Stomach (tissue), 9 donors: ENCODE data around the gene ATG13. TPM values are rescaled to one million over a fixed set of nuclear protein-coding genes. Genes with fewer than 3 reads are reported as not detected.
A peak's percentile ranks its signal among the peaks of the same experiment; 100 is the strongest.
"Not testable (repeated sequence)": the region's sequence is repeated elsewhere in the genome, so short reads cannot be mapped to it uniquely, and the experiment has no call there.

Source experiments
- DNase-seq, 2 donors: peaks; one replicate each; pipeline versions ENCODE4 v3.0.0 to v3.0.0-alpha.2; 2013 to 2019
- H3K27ac ChIP-seq, 5 donors: fragments of 200-600 bp in 4 of 5; sonication (generic) in 4 of 5; one replicate each; pipeline ENCODE4 v1.5.1; 2013 to 2019; ENCODE audit warnings: mild to moderate bottlenecking in 1 of 5, moderate library complexity in 1 of 5
- H3K27me3 ChIP-seq, 3 donors: fragments of 200-600 bp; sonication (generic); one replicate each; pipeline ENCODE4 v1.5.1; 2017 to 2019; ENCODE audit warnings: mixed run types in 1 of 3
- H3K36me3 ChIP-seq, 4 donors: fragments of 200-600 bp; sonication (generic); 1 replicate in 3 of 4; 2 replicates in 1 of 4; pipeline ENCODE4 v1.5.1; 2016 to 2019
- H3K4me1 ChIP-seq, 4 donors: fragments of 200-600 bp; sonication (generic); one replicate each; pipeline ENCODE4 v1.5.1; 2016 to 2019
- H3K4me3 ChIP-seq, 4 donors: fragments of 200-600 bp; sonication (generic) in 3 of 4; one replicate each; pipeline ENCODE4 v1.5.1; 2016 to 2019; ENCODE audit warnings: mild to moderate bottlenecking in 1 of 4
- H3K9me3 ChIP-seq, 4 donors: fragments of 200-600 bp; sonication (generic); one replicate each; pipeline ENCODE4 v1.5.1; 2016 to 2019
- CTCF ChIP-seq, 7 experiments: fragments of 450-650 bp in 4 of 7; fragments of 200-600 bp in 3 of 7; sonication (generic) in 3 of 7; IDR thresholded peaks; one replicate each; pipeline ENCODE4 v1.5.1; 2016 to 2019; ENCODE audit warnings: antibody characterized with exemption in 7 of 7, control low read depth in 2 of 7, mild to moderate bottlenecking in 1 of 7
- EP300 ChIP-seq: sonication (generic); formaldehyde crosslinking; IDR thresholded peaks from one replicate; pipeline ENCODE4 v1.6.1; 2017; ENCODE audit warnings: antibody characterized with exemption
- POLR2A ChIP-seq, 4 donors: fragments of 450-650 bp; IDR thresholded peaks; one replicate each; pipeline ENCODE4 v1.6.1; 2016; ENCODE audit warnings: antibody characterized with exemption in 4 of 4, control low read depth in 2 of 4, mild to moderate bottlenecking in 1 of 4, moderate library complexity in 1 of 4
- POLR2AphosphoS5 ChIP-seq, 3 donors: sonication (generic); formaldehyde crosslinking; IDR thresholded peaks; one replicate each; pipeline ENCODE4 v1.6.1; 2016; ENCODE audit warnings: antibody characterized with exemption in 3 of 3
- WGBS, 5 donors: extraction: QIAGEN DNeasy Blood & Tissue Kit in 3 of 5; methylation state at CpG; one replicate each; pipeline versions ENCODE4 v1.1.5 to v1.1.7; 2013 to 2018; 5-methylcytosine and 5-hydroxymethylcytosine counted together
- intact Hi-C: fragments of 100-400 bp; cut with DNase I; formaldehyde crosslinking; loops from one replicate; pipeline ENCODE4 v1.15.1; 2023; ENCODE audit warnings: low total_unique reads
- polyA plus RNA-seq, 3 donors: library from polyadenylated mRNA; stranded (reverse); fragments of 200-250 nt; gene quantifications; one replicate each; pipeline ENCODE4 v1.2.3, GENCODE V29; 2013
- total RNA-seq, 5 donors: library from RNA; depleted of rRNA; stranded (reverse); fragments of >200 nt; gene quantifications; one replicate each; pipeline versions ENCODE4 v1.1.0 to v1.2.3, GENCODE V29; 2014 to 2016
- donor health status: healthy with polysubstance abuse.
- donor health status: Bipolar disorder and iron deficiency.
- donor health status: healthy.

Gene ATG13
- total and polyA plus RNA-seq, 8 donors: 17.3 to 286 (median 104) TPM

GRCh38 chr11:46666516-46666915 is 49.2 kb downstream of the ATG13 start:
- intact Hi-C loops: no loop called here
- Histone ChIP-seq H3K36me3 (peaks cover 60 to 100% (median 99%) of the 10 kb centered on the region in 4 donors), H3K4me1 (peaks cover 0 to 36% (median 9%) of the 10 kb centered on the region in 4 donors), H3K27ac (peak overlapping the region in 4 of 5 donors; percentile 31 to 48 (median 46)), H3K9me3 (no peaks in the 10 kb centered on the region), H3K4me3 (no peak overlapping the region), H3K27me3 (no peaks in the 10 kb centered on the region)
- TF ChIP-seq CTCF (IDR thresholded peaks at IDR 0.05) (no peak), EP300 (no peak)
- 62 to 70% (median 65%) methylated on average over 5 of the region's 5 CpGs for WGBS, 5 donors
- no peak for DNase-seq

- H3K4me1 ChIP-seq: peaks cover 0 to 41% (median 10%) of the 10 kb centered on the region in 4 donors
- H3K9me3 ChIP-seq: no peaks in the 10 kb centered on the region
- DNase-seq: no peak
- peaks cover 65 to 100% (median 100%) of the 10 kb centered on the region in 4 donors for H3K36me3 ChIP-seq
- no peak for TF ChIP-seq EP300
- TF ChIP-seq POLR2AphosphoS5 (IDR thresholded peaks at IDR 0.05): no peak
- no peak for TF ChIP-seq CTCF (IDR thresholded peaks at IDR 0.05)
- TF ChIP-seq POLR2A (IDR thresholded peaks at IDR 0.05): no peak
- peak overlapping the region in 4 of 5 donors; percentile 31 to 48 (median 46) for H3K27ac ChIP-seq
- no peak overlapping the region for H3K4me3 ChIP-seq
- WGBS, 5 donors: 53 to 74% (median 65%) methylated on average over 2 of the region's 2 CpGs
- H3K27me3 ChIP-seq: no peaks in the 10 kb centered on the region
- intact Hi-C loops: no loop called here
Measured at GRCh38 chr11:46667043-46667481, 49.7 kb downstream of the ATG13 start.

- TF ChIP-seq POLR2AphosphoS5 (IDR thresholded peaks at IDR 0.05) (no peak), EP300 (no peak), POLR2A (IDR thresholded peaks at IDR 0.05) (no peak), CTCF (IDR thresholded peaks at IDR 0.05) (no peak)
- peaks cover 69 to 100% (median 100%) of the 10 kb centered on the region in 4 donors for H3K36me3 ChIP-seq
- no peak for DNase-seq
- H3K27ac ChIP-seq: no peak overlapping the region
- no peaks in the 10 kb centered on the region for H3K9me3 ChIP-seq
- peaks cover 0 to 56% (median 13%) of the 10 kb centered on the region in 4 donors for H3K4me1 ChIP-seq
- intact Hi-C loops: no loop called here
- H3K27me3 ChIP-seq: no peaks in the 10 kb centered on the region
- 86 to 94% (median 94%) methylated on average over 12 of the region's 12 CpGs for WGBS, 5 donors
- H3K4me3 ChIP-seq: no peak overlapping the region
Measured at GRCh38 chr11:46668480-46669085, 51.2 kb downstream of the ATG13 start.

DNA sequence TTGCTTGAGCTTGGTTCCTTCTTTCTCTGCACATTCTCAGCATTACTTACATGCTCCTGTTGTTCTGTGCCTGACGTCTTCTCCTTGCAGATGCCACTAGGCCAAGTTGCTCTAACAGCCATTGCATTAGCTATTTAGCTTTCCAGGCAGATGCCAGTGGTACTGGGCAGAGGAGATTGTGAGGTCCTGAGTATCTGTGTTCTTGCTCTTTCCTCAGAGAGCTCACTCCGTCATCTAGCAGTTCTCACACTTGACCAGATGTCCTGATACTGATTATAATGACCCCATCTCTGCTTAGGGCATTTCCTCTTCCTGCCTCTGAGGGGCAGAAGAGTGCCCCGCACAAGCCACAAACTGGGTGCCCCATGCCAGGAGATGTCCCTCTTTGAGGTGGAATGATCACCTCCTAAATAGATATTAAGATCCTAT is 52.4 kb downstream of the ATG13 start:
- 57 to 74% (median 68%) methylated on average over 3 of the region's 3 CpGs for WGBS, 5 donors
- H3K9me3 ChIP-seq: no peaks in the 10 kb centered on the region
- H3K4me1 ChIP-seq: peaks cover 5 to 67% (median 23%) of the 10 kb centered on the region in 4 donors
- intact Hi-C loops: no loop called here
- TF ChIP-seq POLR2AphosphoS5 (IDR thresholded peaks at IDR 0.05) (no peak), CTCF (IDR thresholded peaks at IDR 0.05) (peak in 1 of 7 experiments; percentile 14)
- DNase-seq: peak in 1 of 2 donors; percentile 16
- peak overlapping the region in 2 of 5 donors; percentile 45 to 91 for H3K27ac ChIP-seq
- peaks cover 60 to 96% (median 95%) of the 10 kb centered on the region in 4 donors for H3K36me3 ChIP-seq
- no peak overlapping the region for H3K4me3 ChIP-seq
- no peaks in the 10 kb centered on the region for H3K27me3 ChIP-seq

DNA sequence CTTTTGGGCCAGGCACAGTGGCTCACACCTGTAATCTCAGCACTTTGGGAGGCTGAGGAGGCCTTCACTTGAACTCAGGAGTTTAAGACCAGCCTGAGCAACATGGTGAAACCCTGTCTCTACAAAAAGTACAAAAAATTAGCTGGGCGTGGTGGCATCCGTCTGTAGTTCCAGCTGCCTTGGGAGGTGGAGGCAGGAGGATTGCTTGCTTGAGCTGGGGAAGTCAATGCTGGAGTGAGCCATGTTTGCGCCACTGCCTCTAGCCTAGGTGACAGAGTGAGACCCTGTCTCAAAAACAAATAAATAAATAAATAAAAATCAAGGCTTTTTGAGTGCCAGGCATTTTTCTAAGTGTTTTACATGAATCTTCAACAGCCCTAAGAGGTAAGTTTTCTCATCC is 53.2 kb downstream of the ATG13 start:
- peaks cover 53 to 88% (median 87%) of the 10 kb centered on the region in 4 donors for H3K36me3 ChIP-seq
- H3K4me1 ChIP-seq: peaks cover 13 to 75% (median 31%) of the 10 kb centered on the region in 4 donors
- H3K4me3 ChIP-seq, H3K27me3 ChIP-seq, H3K9me3 ChIP-seq, DNase-seq, intact Hi-C loops: not testable (repeated sequence)
- WGBS, 5 donors: 80 to 96% (median 89%) methylated on average over 3 of the region's 3 CpGs
- peak overlapping the region in 3 of 5 donors; percentile 25 to 91 (median 45) for H3K27ac ChIP-seq
